D721Med (cell line): ENCODE data around the gene ELANE.
A peak's percentile ranks its signal among the peaks of the same experiment; 100 is the strongest.

Experiments used
- DNase-seq: peaks from one replicate; pipeline ENCODE4 v3.0.0; 2011; ENCODE audit warnings: low spot score; ENCODE audit not compliant: insufficient read length
- FAIRE-seq: peaks from 2 replicates; lab custom pipeline; 2011; peaks lifted over from hg19 to GRCh38; lab: Jason Lieb, UNC
- TF ChIP-seq, protein P1 (sequence below): IDR thresholded peaks from 2 replicates; pipeline ENCODE4 v1.5.1; 2012; ENCODE audit warnings: mild to moderate bottlenecking, control low read depth; ENCODE audit not compliant: insufficient read depth; ENCODE audit errors: missing control alignments

ELANE gene

DNA sequence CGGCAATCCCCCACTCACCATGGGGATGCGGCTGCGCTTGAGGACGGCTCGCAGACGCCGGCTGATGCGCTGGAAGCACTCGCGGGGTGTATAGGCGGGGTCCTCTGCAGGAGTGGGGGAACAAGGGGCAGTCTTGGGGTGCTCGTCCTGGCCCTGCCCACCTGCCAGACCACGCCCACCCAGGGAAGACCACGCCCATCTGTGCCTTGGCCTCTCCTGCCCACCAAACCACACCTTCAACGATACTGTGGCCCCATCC is 47.9 kb downstream of the ELANE start:
- TF ChIP-seq, protein P1, sequence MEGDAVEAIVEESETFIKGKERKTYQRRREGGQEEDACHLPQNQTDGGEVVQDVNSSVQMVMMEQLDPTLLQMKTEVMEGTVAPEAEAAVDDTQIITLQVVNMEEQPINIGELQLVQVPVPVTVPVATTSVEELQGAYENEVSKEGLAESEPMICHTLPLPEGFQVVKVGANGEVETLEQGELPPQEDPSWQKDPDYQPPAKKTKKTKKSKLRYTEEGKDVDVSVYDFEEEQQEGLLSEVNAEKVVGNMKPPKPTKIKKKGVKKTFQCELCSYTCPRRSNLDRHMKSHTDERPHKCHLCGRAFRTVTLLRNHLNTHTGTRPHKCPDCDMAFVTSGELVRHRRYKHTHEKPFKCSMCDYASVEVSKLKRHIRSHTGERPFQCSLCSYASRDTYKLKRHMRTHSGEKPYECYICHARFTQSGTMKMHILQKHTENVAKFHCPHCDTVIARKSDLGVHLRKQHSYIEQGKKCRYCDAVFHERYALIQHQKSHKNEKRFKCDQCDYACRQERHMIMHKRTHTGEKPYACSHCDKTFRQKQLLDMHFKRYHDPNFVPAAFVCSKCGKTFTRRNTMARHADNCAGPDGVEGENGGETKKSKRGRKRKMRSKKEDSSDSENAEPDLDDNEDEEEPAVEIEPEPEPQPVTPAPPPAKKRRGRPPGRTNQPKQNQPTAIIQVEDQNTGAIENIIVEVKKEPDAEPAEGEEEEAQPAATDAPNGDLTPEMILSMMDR = no peak
- no peak for FAIRE-seq
- DNase-seq = no peak

DNA sequence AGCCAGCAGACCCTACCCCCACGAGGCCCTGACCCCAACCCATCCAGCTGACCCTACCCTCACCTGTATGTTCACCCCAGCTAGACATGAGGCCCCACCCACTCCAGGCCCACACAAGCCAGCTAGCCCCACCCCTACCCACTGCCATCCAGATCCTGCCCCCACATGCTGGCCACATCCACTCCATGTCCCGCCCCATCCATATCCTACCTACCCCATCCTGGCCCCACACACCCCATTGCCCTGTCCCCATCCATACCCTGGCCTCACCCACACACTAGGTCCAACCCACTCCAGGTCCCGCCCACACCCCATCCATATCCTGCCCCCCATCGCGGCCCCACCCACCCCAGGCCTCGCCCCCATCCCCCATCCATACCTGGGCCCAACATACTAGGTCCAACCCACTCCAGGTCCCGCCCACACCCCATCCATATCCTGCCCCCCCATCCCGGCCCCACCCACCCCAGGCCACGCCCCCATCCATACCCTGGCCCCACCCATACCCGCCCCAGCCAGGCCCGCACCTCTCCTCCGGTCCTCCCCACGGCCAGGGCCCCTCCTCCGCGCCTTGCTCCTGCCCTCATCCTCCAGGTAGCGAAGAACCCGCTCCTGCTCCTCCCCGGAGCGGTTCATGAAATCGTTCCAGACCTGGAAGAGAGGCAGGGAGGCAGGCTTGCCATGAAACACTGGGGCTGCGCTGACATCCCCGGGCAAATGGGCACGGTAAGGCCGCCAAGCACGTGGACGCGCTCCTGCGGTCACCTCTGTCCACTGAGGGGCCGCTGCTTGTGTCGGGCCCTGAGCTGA is 48.4 kb downstream of the ELANE start:
- DNase-seq (peak; percentile 80), FAIRE-seq (no peak)
- TF ChIP-seq, protein P1 = no peak

DNA sequence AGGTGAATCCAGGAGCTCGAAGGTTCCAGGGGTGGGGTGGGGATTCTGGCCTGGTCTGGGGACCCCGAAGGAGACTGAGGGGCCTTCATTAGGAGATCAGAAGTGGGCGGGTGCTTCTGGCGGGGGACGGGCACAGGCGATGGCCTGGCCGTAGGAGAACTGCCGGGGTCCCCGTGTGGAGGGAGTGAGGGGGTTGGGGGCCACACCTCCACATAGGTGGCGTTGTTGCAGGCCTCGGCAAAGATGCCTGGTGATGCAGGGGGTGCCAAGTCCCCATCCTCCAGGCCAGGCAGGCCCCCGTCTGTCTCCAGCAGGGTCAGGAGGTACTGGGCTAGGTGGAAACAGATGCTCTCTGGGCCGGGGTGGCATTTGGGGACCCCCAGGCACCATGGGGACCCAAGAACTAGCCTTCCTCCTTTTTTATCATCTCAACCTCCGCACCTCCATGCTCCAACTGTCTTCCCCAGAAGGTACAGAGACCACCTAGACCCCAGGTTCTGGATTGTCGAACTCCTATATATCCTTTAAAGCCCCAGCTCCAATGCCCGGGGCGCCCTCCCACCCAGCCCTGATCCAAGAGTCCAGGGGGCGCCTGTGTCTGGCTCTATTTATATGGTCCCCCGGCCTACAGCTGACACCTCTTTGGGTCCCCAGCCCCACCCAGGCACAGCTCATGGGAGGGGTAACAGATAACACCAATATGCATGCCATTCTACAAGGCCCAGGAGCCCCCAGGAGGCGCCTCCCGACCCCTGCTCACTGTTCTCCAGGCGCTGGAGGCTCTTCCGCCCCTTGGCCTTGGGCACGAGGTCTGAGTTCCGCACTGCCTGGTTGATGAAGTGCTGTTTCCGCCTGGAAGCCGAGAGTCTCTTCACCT is 49.4 kb downstream of the ELANE start:
- FAIRE-seq = no peak
- TF ChIP-seq, protein P1 = no peak
- no peak for DNase-seq

DNA sequence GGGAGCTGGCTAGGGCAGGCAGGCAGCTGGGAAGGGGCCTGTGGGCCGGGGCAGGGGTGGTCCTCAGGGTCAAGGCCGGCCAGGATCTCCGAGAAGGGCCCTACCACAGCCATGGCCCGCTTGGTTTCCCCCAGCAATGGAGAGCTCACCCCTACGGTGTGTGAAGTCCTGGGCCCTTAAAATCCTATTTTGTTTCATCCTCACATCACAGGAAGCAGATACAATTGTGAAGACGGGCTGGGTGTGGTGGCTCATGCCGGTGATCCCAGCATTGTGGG is 49.9 kb downstream of the ELANE start:
- DNase-seq (no peak), FAIRE-seq (no peak)
- TF ChIP-seq, protein P1 = no peak

GRCh38 chr19:902446-903226 is 50.5 kb downstream of the ELANE start:
- TF ChIP-seq, protein P1 = no peak
- no peak for FAIRE-seq
- DNase-seq = no peak

DNA sequence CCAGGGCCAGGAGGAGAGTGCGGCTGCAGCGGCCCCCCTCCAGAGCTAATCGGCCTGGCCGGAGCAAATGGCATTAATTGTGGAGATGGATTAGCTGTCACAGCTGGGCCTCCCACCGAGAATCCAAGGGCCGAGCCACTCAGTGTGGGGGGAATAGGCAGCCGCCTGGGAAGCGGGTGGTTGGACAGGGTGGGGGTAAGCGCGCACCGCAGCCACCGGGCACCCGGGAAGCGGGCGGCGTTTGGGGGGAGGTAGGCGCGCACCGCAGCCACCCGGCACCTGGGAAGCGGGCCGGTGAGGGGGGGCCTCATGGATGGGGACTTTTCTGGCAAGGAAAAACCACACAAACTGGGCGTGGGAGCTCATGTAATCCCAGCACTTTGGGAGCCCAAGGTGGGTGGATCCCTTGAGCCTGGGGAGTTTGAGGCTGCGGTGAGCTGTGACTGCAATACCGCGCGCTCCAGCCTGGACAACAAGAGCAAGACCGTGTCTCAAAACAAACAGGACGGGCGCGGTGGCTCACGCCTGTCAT is 51.2 kb downstream of the ELANE start:
- TF ChIP-seq, protein P1 = no peak
- FAIRE-seq (no peak), DNase-seq (peak; percentile 92)
